Calu3 (cell line): ENCODE results near the gene PACS2. TPM values are rescaled to one million over a fixed set of nuclear protein-coding genes. Genes with fewer than 3 reads are reported as not detected.

Experiments used
- BruUV-seq: library from RNA; stranded (reverse); fragments of 400-500 nt; replicated peaks from 2 replicates; lab custom pipeline; 2021; lab: Mats Ljungman, UMichigan
- CTCF ChIA-PET: fragments of 300-600 bp; sonication (Branson Sonifier 250); formaldehyde crosslinking; loops from one replicate; lab custom pipeline; 2022; ENCODE audit warnings: antibody characterized with exemption; lab: Charles Lee
- DNase-seq: peaks from one replicate; pipeline ENCODE4 v3.0.0; 2022
- H3K27ac Mint-ChIP-seq: one replicate; pipeline ENCODE4 v1.8.0; 2022; ENCODE audit warnings: mixed read lengths; ENCODE audit not compliant: unreplicated experiment
- H3K27me3 Mint-ChIP-seq: one replicate; pipeline ENCODE4 v1.8.0; 2022; ENCODE audit warnings: mixed read lengths; ENCODE audit not compliant: unreplicated experiment
- H3K36me3 Mint-ChIP-seq: one replicate; pipeline ENCODE4 v1.8.0; 2022; ENCODE audit warnings: mild to moderate bottlenecking, moderate library complexity, mixed read lengths; ENCODE audit not compliant: insufficient read depth, unreplicated experiment
- H3K4me1 Mint-ChIP-seq: one replicate; pipeline ENCODE4 v1.8.0; 2022; ENCODE audit warnings: mild to moderate bottlenecking, low read depth, mixed read lengths; ENCODE audit not compliant: unreplicated experiment
- H3K4me3 Mint-ChIP-seq: one replicate; pipeline ENCODE4 v1.8.0; 2022; ENCODE audit warnings: mild to moderate bottlenecking, low read depth, moderate library complexity, mixed read lengths; ENCODE audit not compliant: unreplicated experiment
- H3K9me3 Mint-ChIP-seq: one replicate; pipeline ENCODE4 v1.8.0; 2022; ENCODE audit warnings: low read depth, mixed read lengths; ENCODE audit not compliant: unreplicated experiment
- intact Hi-C: fragments of 100-400 bp; cut with micrococcal nuclease; formaldehyde crosslinking; loops from one replicate; pipeline ENCODE4 v1.10.0; 2022; ENCODE audit not compliant: unreplicated experiment
- total RNA-seq: library from RNA; stranded (reverse); gene quantifications from 2 replicates; pipeline ENCODE4 v1.2.3, GENCODE V29; 2022
- TF ChIP-seq, protein P1 (sequence below): fragments of 200-600 bp; IDR thresholded peaks from one replicate; pipeline ENCODE4 v1.8.0; 2022; ENCODE audit warnings: antibody characterized with exemption; ENCODE audit not compliant: unreplicated experiment

The PACS2 gene
- total RNA-seq, 1 experiment from 2014 or later, result 77.3 TPM

DNA sequence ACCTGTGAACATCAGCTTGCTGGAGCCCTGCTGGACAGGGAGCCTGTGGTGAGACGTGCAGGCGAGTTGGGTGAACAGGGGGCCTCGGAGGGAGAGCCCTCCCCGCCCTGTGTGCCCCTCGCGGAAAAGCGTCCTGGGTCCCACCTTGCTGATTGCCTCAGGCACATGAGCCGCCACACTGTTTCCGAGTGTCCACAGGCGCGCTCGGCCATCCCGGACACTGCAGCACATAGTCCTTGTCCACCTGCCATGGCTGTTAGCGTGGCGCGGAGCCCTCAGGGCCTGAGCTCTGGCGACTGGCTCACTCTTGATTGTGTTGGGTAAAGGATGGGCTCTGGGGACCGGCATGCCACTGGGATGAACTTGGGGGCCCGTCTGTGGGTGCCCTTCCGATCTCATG, 40.0 kb downstream of the PACS2 start:
- no peak overlapping the region for H3K4me3 Mint-ChIP-seq
- no TSS peak for BruUV-seq
- no peak for DNase-seq
- H3K27me3 Mint-ChIP-seq, result no peaks in the 10 kb centered on the region
- TF ChIP-seq, protein P1, sequence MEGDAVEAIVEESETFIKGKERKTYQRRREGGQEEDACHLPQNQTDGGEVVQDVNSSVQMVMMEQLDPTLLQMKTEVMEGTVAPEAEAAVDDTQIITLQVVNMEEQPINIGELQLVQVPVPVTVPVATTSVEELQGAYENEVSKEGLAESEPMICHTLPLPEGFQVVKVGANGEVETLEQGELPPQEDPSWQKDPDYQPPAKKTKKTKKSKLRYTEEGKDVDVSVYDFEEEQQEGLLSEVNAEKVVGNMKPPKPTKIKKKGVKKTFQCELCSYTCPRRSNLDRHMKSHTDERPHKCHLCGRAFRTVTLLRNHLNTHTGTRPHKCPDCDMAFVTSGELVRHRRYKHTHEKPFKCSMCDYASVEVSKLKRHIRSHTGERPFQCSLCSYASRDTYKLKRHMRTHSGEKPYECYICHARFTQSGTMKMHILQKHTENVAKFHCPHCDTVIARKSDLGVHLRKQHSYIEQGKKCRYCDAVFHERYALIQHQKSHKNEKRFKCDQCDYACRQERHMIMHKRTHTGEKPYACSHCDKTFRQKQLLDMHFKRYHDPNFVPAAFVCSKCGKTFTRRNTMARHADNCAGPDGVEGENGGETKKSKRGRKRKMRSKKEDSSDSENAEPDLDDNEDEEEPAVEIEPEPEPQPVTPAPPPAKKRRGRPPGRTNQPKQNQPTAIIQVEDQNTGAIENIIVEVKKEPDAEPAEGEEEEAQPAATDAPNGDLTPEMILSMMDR, result no peak
- no peak overlapping the region for H3K27ac Mint-ChIP-seq
- H3K4me1 Mint-ChIP-seq, result no peaks in the 10 kb centered on the region
- CTCF ChIA-PET, result no interaction called here
- intact Hi-C loops, result loop anchor here (10.0 kb wide), 1 partner anchor 260 kb away; no protein-coding TSS in a partner anchor
- peaks cover 20% of the 10 kb centered on the region for H3K36me3 Mint-ChIP-seq
- no peaks in the 10 kb centered on the region for H3K9me3 Mint-ChIP-seq

- H3K27ac Mint-ChIP-seq, result no peak overlapping the region
- H3K9me3 Mint-ChIP-seq, result no peaks in the 10 kb centered on the region
- no peak for DNase-seq
- intact Hi-C loops, result loop anchor here (10.0 kb wide), 1 partner anchor 260 kb away; no protein-coding TSS in a partner anchor
- no TSS peak for BruUV-seq
- no peak overlapping the region for H3K4me3 Mint-ChIP-seq
- CTCF ChIA-PET, result no interaction called here
- H3K4me1 Mint-ChIP-seq, result no peaks in the 10 kb centered on the region
- no peaks in the 10 kb centered on the region for H3K27me3 Mint-ChIP-seq
- TF ChIP-seq, protein P1, result no peak
- H3K36me3 Mint-ChIP-seq, result peaks cover 20% of the 10 kb centered on the region
Observed at GRCh38 chr14:105355049-105355575, 40.6 kb downstream of the PACS2 start.

DNA sequence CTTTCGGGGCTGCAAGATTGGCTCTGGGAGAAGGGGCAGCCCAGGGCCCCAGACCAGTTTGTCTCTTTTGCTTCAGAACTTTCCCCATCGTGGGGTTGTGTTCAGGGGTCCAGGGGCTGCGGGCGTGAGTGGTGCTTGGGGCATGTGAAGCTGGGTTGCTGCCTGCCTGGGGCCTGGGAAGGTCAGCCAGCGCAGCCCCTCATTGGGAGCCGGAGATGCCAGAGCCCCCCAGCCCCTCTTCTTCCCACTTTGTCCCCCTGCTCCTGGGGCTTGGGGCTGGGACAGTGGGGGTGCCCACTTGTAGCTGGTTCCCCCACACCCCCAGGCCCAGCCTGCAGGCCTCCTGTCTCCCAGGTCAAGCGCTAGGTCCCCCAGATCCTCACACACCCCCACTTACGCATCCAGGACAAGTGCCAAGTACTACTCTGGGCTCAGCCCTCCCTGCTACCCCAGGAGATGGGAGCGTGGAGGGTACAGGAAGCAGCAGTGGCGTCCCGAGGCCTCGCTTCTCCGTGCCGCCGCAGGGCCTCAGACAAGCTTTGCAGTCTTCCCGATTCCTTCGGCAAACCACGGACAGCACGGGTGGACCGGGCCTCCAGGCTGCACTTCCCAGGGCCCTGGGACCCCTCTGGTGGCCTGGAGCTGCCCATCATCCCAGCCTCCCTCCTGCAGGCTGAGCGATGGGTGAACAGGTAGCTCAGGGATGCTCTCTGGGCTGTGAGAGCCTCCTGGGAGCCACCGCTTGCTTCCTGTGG, 41.5 kb downstream of the PACS2 start:
- intact Hi-C loops, result loop anchor here (10.0 kb wide), 1 partner anchor 261 kb away; no protein-coding TSS in a partner anchor
- CTCF ChIA-PET, result no interaction called here

GRCh38 chr14:105356927-105357326, 42.4 kb downstream of the PACS2 start:
- TF ChIP-seq, protein P1, result no peak
- peaks cover 25% of the 10 kb centered on the region for H3K36me3 Mint-ChIP-seq
- H3K4me1 Mint-ChIP-seq, result no peaks in the 10 kb centered on the region
- CTCF ChIA-PET, result no interaction called here
- H3K27ac Mint-ChIP-seq, result no peak overlapping the region
- intact Hi-C loops, result loop anchor here (10.0 kb wide), 1 partner anchor 262 kb away; no protein-coding TSS in a partner anchor
- no peaks in the 10 kb centered on the region for H3K9me3 Mint-ChIP-seq
- H3K27me3 Mint-ChIP-seq, result no peaks in the 10 kb centered on the region
- no peak overlapping the region for H3K4me3 Mint-ChIP-seq
- no peak for DNase-seq
- no TSS peak for BruUV-seq

More for the DNA sequence above, 41.5 kb downstream of the PACS2 start:
- no peak for DNase-seq
- Mint-ChIP-seq H3K27me3 (no peaks in the 10 kb centered on the region), H3K36me3 (peaks cover 20% of the 10 kb centered on the region), H3K4me1 (no peaks in the 10 kb centered on the region), H3K9me3 (no peaks in the 10 kb centered on the region), H3K4me3 (no peak overlapping the region), H3K27ac (no peak overlapping the region)
- TF ChIP-seq, protein P1, result no peak
- no TSS peak for BruUV-seq
